Activated CD4-positive, alpha-beta T cell treated with anti-CD3 and anti-CD28 coated beads for 1 hour (primary cell): ENCODE results near the gene HOXB7.

Experiments used
- DNase-seq: peaks from one replicate; pipeline ENCODE4 v3.0.0-alpha.2; 2020

Gene HOXB7

DNA sequence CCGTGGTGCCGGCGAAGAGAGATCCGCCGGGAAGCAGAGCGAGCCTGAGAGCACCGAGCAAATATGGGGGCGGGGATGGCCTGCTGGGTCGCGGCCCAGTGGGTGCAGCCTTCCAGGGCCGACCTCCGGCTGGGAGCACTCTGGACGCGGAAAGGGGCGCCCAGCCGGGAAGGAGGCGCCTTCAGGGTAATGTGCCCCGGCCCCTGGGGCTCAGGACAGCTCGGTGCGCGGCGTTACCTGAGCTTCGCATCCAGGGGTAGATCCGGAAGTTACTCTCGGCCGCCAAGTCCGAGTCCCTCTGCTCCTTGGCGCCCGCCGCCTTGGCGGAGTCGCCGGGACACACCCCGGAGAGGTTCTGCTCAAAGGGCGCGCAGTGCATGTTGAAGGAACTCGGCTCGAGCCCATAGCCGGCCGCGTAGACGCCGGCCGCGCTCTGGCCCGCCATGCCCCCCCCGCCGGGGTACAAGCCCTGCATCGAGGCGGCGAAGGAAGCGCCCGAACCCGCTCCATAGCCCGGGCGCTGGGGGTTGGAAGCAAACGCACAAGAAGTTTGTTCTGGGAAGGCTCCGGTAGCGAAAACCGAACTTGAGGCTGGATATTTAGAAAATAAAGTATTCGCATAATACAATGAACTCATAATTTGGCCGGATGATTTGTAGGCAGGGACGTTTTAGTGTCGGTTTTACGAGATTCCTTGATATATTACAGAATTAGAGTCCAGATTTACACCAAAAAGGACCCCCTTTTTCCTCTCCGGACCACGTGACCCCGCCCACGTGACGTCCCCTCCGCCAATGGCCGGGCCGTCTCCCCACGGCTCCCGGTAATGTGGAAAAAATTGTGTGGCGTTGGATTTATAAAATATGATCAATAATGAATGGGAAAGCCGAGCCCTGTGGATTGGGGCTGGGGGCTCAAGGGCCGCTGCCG is at the start of gene HOXB7:
TSS of gene HOXB7 (minus strand) at position 736 of the 930 bp plus-strand sequence. CDS start at position 637, 99 bp downstream.
- no peak for DNase-seq

- no peak for DNase-seq
These were observed 45.1 kb upstream of the HOXB7 start for GRCh38 chr17:48655913-48656312.

- DNase-seq = no peak
These were observed 38.9 kb upstream of the HOXB7 start for GRCh38 chr17:48649741-48650140.

GRCh38 chr17:48647963-48648245 is 37.1 kb upstream of the HOXB7 start:
- DNase-seq = no peak

- DNase-seq = no peak
These were observed 36.5 kb upstream of the HOXB7 start for GRCh38 chr17:48647103-48647962.

GRCh38 chr17:48646183-48647102 is 35.6 kb upstream of the HOXB7 start:
- no peak for DNase-seq

GRCh38 chr17:48645639-48646182 is 34.9 kb upstream of the HOXB7 start:
- DNase-seq = no peak

GRCh38 chr17:48644910-48645557 is 34.2 kb upstream of the HOXB7 start:
- no peak for DNase-seq

GRCh38 chr17:48644159-48644558 is 33.3 kb upstream of the HOXB7 start:
- DNase-seq = no peak

DNA sequence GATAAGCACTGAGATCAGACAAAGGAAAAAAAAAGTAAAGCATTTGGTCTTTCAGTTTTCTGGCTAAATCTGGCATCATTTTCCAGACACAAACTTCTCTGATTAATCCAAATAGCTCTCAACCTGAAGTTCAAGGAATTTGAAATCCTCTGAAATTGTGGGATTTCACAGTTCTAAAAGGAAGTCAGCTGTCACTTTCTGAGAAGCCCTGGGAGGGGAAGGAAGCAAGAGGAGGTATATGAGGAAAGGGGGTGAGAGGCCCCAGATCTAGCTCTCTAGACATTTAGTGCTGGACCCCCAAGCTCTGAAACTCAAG is 32.8 kb upstream of the HOXB7 start:
- DNase-seq = no peak

GRCh38 chr17:48642843-48643696 is 32.3 kb upstream of the HOXB7 start:
- DNase-seq = no peak

GRCh38 chr17:48642059-48642842 is 31.4 kb upstream of the HOXB7 start:
- no peak for DNase-seq

GRCh38 chr17:48641541-48642058 is 30.8 kb upstream of the HOXB7 start:
- no peak for DNase-seq

- no peak for DNase-seq
These were observed 30.0 kb upstream of the HOXB7 start for GRCh38 chr17:48640858-48641180.

- DNase-seq = no peak
These were observed 29.4 kb upstream of the HOXB7 start for GRCh38 chr17:48639982-48640857.

GRCh38 chr17:48639136-48639535 is 28.3 kb upstream of the HOXB7 start:
- no peak for DNase-seq

- no peak for DNase-seq
These were observed 26.8 kb upstream of the HOXB7 start for GRCh38 chr17:48637323-48638260.
